SU-DHL-6 (cell line): ENCODE measurements around the gene TMEM247.

ENCODE experiments used
- H2AFZ ChIP-seq: fragments of 200-600 bp; sonication (generic); 2 replicates; pipeline ENCODE4 v1.6.1; 2014; ENCODE audit warnings: low read depth, mild to moderate bottlenecking, moderate library complexity, mixed read lengths, antibody characterized with exemption, low read length; ENCODE audit not compliant: severe bottlenecking
- H3F3A ChIP-seq: fragments of 200-600 bp; shearing (Covaris generic); 2 replicates; pipeline ENCODE4 v1.6.0; 2016; ENCODE audit warnings: antibody characterized with exemption, mild to moderate bottlenecking; ENCODE audit not compliant: insufficient read depth
- H3K27ac ChIP-seq: fragments of 200-600 bp; sonication (generic); 2 replicates; pipeline ENCODE4 v1.5.1; 2016; ENCODE audit warnings: low read depth, mild to moderate bottlenecking, low read length, moderate library complexity, mixed read lengths
- H3K27me3 ChIP-seq: fragments of 200-600 bp; sonication (generic), shearing (Covaris generic); 2 replicates; pipeline ENCODE4 v1.6.0; 2014; ENCODE audit warnings: mild to moderate bottlenecking, low read length
- H3K36me3 ChIP-seq: fragments of 200-600 bp; sonication (generic); 2 replicates; pipeline ENCODE4 v1.6.1; 2014; ENCODE audit warnings: mild to moderate bottlenecking, low read length, mixed read lengths
- H3K4me2 ChIP-seq: fragments of 300-600, 200-600 bp; shearing (Covaris generic), sonication (generic); 2 replicates; pipeline ENCODE4 v1.6.0; 2014; ENCODE audit warnings: low read length, low read depth, mild to moderate bottlenecking; ENCODE audit not compliant: poor library complexity, severe bottlenecking
- H3K4me3 ChIP-seq: fragments of 200-600 bp; sonication (generic); 2 replicates; pipeline ENCODE4 v1.5.1; 2014; ENCODE audit warnings: antibody characterized with exemption, low read length, mild to moderate bottlenecking, mixed read lengths; ENCODE audit not compliant: insufficient read depth, poor library complexity, severe bottlenecking
- H3K79me2 ChIP-seq: fragments of 200-600 bp; sonication (generic); 2 replicates; pipeline ENCODE4 v1.6.1; 2014; ENCODE audit warnings: mild to moderate bottlenecking, low read length, moderate library complexity; ENCODE audit not compliant: insufficient read depth
- H3K9ac ChIP-seq: fragments of 200-600 bp; sonication (generic); 2 replicates; pipeline ENCODE4 v1.7.0; 2014; ENCODE audit warnings: mild to moderate bottlenecking, low read length
- H3K9me2 ChIP-seq: fragments of 200-600 bp; sonication (generic); replicated peaks from 2 replicates; pipeline ENCODE4 v1.6.1; 2014; ENCODE audit warnings: low read length; ENCODE audit not compliant: insufficient read depth
- H3K9me3 ChIP-seq: fragments of 200-600 bp; sonication (generic); 2 replicates; pipeline ENCODE4 v1.6.1; 2014; ENCODE audit warnings: low read length, mixed read lengths; ENCODE audit not compliant: insufficient read depth
- H4K20me1 ChIP-seq: fragments of 200-600 bp; sonication (generic); 2 replicates; pipeline ENCODE4 v1.6.1; 2014; ENCODE audit warnings: low read depth, mild to moderate bottlenecking, antibody characterized with exemption, low read length, moderate library complexity, mixed read lengths
- EZH2phosphoT487 ChIP-seq: fragments of 200-600 bp; sonication (generic), shearing (Covaris generic); conservative IDR thresholded peaks from 2 replicates; pipeline ENCODE4 v1.6.1; 2018; ENCODE audit warnings: mild to moderate bottlenecking, antibody characterized with exemption, low read length, moderate library complexity, mixed read lengths
- TF ChIP-seq, protein P1 (sequence below): fragments of 200-600 bp; sonication (generic); IDR thresholded peaks from one replicate; pipeline ENCODE4 v1.5.1; 2017; ENCODE audit warnings: antibody characterized with exemption, mild to moderate bottlenecking, low read length, moderate library complexity; ENCODE audit not compliant: insufficient read depth, poor library complexity, severe bottlenecking

The TMEM247 gene

DNA sequence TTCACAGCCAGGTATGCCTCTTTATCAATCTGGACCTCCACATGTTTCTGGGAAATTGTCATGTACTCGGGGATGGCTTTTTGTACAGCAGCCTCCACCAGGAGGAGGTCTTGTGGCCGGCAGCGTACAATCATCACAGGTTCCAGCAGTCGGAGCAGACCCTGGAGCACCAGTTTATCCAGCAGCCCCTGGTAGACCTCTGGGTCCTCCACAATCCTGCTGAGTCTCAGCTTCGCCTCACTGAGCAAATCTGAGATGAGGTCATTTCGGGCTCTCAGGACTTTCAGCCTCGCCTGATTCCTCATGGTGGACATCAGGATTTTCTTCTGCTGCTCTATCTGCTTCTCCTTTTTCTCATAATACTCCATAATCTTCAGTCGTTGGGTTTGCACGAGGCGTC lies 32.8 kb downstream of the TMEM247 start:
- no peak overlapping the region for H3K4me3 ChIP-seq
- no peaks in the 10 kb centered on the region for H3F3A ChIP-seq
- H3K9me2 ChIP-seq, result no peaks in the 10 kb centered on the region
- no peak overlapping the region for H2AFZ ChIP-seq
- H3K9me3 ChIP-seq, result no peaks in the 10 kb centered on the region
- H3K4me2 ChIP-seq, result no peak overlapping the region
- H4K20me1 ChIP-seq, result no peaks in the 10 kb centered on the region
- TF ChIP-seq EZH2phosphoT487, result no peak
- TF ChIP-seq, protein P1, sequence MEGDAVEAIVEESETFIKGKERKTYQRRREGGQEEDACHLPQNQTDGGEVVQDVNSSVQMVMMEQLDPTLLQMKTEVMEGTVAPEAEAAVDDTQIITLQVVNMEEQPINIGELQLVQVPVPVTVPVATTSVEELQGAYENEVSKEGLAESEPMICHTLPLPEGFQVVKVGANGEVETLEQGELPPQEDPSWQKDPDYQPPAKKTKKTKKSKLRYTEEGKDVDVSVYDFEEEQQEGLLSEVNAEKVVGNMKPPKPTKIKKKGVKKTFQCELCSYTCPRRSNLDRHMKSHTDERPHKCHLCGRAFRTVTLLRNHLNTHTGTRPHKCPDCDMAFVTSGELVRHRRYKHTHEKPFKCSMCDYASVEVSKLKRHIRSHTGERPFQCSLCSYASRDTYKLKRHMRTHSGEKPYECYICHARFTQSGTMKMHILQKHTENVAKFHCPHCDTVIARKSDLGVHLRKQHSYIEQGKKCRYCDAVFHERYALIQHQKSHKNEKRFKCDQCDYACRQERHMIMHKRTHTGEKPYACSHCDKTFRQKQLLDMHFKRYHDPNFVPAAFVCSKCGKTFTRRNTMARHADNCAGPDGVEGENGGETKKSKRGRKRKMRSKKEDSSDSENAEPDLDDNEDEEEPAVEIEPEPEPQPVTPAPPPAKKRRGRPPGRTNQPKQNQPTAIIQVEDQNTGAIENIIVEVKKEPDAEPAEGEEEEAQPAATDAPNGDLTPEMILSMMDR, result no peak
- H3K79me2 ChIP-seq, result no peaks in the 10 kb centered on the region
- H3K9ac ChIP-seq, result no peak overlapping the region
- no peak overlapping the region for H3K27ac ChIP-seq
- no peaks in the 10 kb centered on the region for H3K36me3 ChIP-seq
- H3K27me3 ChIP-seq, result no peaks in the 10 kb centered on the region

DNA sequence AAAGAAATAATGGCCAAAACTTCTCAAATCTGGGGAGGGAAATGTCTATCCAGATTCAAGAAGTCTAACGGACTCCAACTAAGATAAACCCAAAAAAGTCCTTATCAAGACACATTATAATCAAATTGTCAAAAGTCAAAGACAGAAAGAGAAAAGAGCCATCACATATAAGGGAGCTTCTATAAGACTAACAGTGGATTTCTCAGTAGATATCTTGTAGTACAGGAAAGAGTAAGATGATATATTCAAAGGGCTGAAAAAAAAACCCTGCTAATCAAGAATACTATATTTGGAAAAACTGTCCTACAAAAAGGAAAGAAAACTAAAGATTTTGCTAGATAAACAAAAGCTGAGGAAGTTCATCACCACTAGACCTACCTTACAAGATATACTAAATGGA lies 35.4 kb downstream of the TMEM247 start:
- Histone ChIP-seq H3K79me2 (no peaks in the 10 kb centered on the region), H3K36me3 (no peaks in the 10 kb centered on the region), H3K4me3 (no peak overlapping the region), H3K27me3 (no peaks in the 10 kb centered on the region), H3K4me2 (no peak overlapping the region), H3K27ac (no peak overlapping the region), H3F3A (no peaks in the 10 kb centered on the region), H3K9ac (no peak overlapping the region), H3K9me2 (no peaks in the 10 kb centered on the region), H4K20me1 (no peaks in the 10 kb centered on the region), H3K9me3 (no peaks in the 10 kb centered on the region), H2AFZ (no peak overlapping the region)
- TF ChIP-seq, protein P1, result no peak
- no peak for TF ChIP-seq EZH2phosphoT487

DNA sequence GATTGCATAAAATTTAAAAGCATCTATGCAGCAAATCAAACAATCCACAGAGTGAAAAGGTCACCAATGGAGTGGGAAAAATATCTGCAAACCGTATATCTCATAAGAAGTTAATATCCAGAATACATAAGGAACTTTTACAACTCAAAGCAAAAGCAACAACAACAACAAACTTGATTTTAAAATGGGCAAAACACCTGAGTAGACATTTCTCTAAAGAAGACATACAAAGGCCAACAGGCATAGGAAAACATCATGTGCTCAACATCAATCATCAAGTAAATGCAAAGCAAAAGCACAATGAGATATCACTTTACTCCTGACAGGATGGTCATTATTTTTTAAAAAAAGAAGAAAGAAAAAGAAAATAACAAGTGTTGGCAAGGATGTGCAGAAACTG lies 38.1 kb downstream of the TMEM247 start:
- H3F3A ChIP-seq, result no peaks in the 10 kb centered on the region
- TF ChIP-seq EZH2phosphoT487, result no peak
- TF ChIP-seq, protein P1, result no peak

More for the DNA sequence above, 38.1 kb downstream of the TMEM247 start:
- Histone ChIP-seq H3K9me3 (no peaks in the 10 kb centered on the region), H3K4me2 (no peak overlapping the region), H3K27me3 (no peaks in the 10 kb centered on the region), H4K20me1 (no peaks in the 10 kb centered on the region), H2AFZ (no peak overlapping the region), H3K27ac (no peak overlapping the region), H3K9me2 (no peaks in the 10 kb centered on the region), H3K4me3 (no peak overlapping the region), H3K9ac (no peak overlapping the region), H3K36me3 (no peaks in the 10 kb centered on the region), H3K79me2 (no peaks in the 10 kb centered on the region)
